Effector memory CD4-positive, alpha-beta T cell (primary cell): ENCODE results near the gene SMARCB1.
A peak's percentile ranks its signal among the peaks of the same experiment; 100 is the strongest.

ENCODE experiments used
- DNase-seq, 3 donors: peaks; one replicate each; pipeline ENCODE4 v3.0.0-alpha.2; 2020
- H3K27ac ChIP-seq: 2 replicates; pipeline ENCODE4 v1.7.0; 2013; ENCODE audit warnings: mild to moderate bottlenecking, low read length, moderate library complexity; ENCODE audit not compliant: insufficient read depth, poor library complexity, severe bottlenecking
- H3K27me3 ChIP-seq: replicated peaks from 2 replicates; pipeline ENCODE4 v1.7.0; 2013; ENCODE audit warnings: mild to moderate bottlenecking, low read length; ENCODE audit not compliant: insufficient read depth, control insufficient read depth, poor library complexity, severe bottlenecking
- H3K36me3 ChIP-seq: 2 replicates; pipeline ENCODE4 v1.7.0; 2013; ENCODE audit warnings: mild to moderate bottlenecking, low read length, moderate library complexity; ENCODE audit not compliant: control insufficient read depth, insufficient read depth
- H3K4me1 ChIP-seq: 2 replicates; pipeline ENCODE4 v1.7.0; 2013; ENCODE audit warnings: low read length, mild to moderate bottlenecking; ENCODE audit not compliant: control insufficient read depth, insufficient read depth, poor library complexity, severe bottlenecking
- H3K4me3 ChIP-seq: 2 replicates; pipeline ENCODE4 v1.7.0; 2013; ENCODE audit warnings: low read length, low read depth, mild to moderate bottlenecking; ENCODE audit not compliant: insufficient read depth, poor library complexity, severe bottlenecking
- H3K9me3 ChIP-seq: 2 replicates; pipeline ENCODE4 v1.7.0; 2013; ENCODE audit warnings: mild to moderate bottlenecking, low read length, moderate library complexity; ENCODE audit not compliant: control insufficient read depth

Gene SMARCB1

DNA sequence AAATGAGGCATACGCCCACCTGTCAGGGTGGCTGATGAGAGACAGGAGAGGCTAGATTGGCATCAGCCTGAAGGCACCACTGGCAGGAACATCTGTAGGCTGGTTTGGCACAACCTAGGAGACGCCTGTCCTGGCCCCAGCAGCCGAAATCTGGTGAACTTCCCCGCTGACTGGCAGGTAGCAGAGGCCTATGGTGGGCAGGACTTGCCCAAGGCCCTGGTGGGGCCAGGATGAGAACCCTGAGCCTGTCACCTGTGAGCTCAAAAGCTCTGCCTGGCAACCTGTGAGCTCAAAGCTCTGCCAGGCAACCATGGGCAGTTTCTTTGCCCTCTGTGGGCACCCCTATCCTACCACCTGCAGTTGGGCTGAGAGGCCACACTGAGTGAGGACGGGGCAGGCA is 49.5 kb downstream of the SMARCB1 start:
- Histone ChIP-seq H3K27me3 (no peaks in the 10 kb centered on the region), H3K4me3 (no peak overlapping the region), H3K27ac (no peak overlapping the region), H3K36me3 (peaks cover 27% of the 10 kb centered on the region), H3K9me3 (no peaks in the 10 kb centered on the region), H3K4me1 (peaks cover 8% of the 10 kb centered on the region)
- DNase-seq, result no peak

- H3K4me1 ChIP-seq, result peaks cover 8% of the 10 kb centered on the region
- no peak for DNase-seq
- H3K27me3 ChIP-seq, result no peaks in the 10 kb centered on the region
- peaks cover 24% of the 10 kb centered on the region for H3K36me3 ChIP-seq
- H3K9me3 ChIP-seq, result no peaks in the 10 kb centered on the region
- H3K27ac ChIP-seq, result no peak overlapping the region
- H3K4me3 ChIP-seq, result no peak overlapping the region
Observed at GRCh38 chr22:23836692-23837495, 50.1 kb downstream of the SMARCB1 start.

- H3K27me3 ChIP-seq, result no peaks in the 10 kb centered on the region
- DNase-seq, result no peak
- peaks cover 8% of the 10 kb centered on the region for H3K4me1 ChIP-seq
- no peak overlapping the region for H3K4me3 ChIP-seq
- H3K27ac ChIP-seq, result no peak overlapping the region
- H3K36me3 ChIP-seq, result peaks cover 19% of the 10 kb centered on the region
- H3K9me3 ChIP-seq, result no peaks in the 10 kb centered on the region
Observed at GRCh38 chr22:23837496-23837859, 50.7 kb downstream of the SMARCB1 start.

DNA sequence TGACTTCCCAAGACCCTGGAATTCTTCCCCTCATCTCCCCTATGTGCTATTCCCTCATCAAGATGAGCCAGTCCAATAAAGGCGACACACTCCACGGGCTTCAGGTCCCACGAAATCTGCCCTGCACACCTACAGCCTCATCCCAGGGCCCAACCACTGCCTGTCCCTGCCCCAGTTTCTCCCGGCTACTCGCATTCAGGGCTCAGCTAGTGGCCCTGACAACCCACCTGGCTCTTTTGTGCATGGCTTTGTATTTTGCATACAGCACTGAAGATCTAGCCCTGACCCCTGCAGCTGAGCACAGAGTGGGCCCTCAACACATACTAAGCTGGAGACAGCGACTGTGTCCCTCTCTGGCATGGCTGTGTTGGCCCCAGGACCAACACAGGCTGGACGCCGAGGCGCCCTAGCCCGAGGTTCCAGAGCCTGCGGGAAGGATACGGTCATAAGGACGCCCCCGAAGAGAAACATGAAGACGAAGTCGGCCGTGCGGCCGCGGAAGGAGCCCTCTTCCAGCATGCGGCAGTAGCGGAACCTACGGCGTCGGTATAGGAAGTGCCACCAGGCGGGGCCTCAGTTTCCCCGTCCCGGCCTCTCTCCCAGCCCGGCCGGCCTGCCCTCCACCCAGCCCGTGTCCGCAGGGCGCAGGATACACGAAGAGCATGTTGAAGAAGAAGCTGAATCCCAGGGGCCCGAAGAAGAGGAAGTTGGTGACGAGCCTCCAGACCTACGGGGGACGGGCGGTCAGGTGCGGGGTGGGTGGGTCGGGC is 51.3 kb downstream of the SMARCB1 start:
- Histone ChIP-seq H3K27me3 (no peaks in the 10 kb centered on the region), H3K4me1 (peaks cover 8% of the 10 kb centered on the region), H3K27ac (no peak overlapping the region), H3K4me3 (peak overlapping the region; percentile 56), H3K9me3 (no peaks in the 10 kb centered on the region), H3K36me3 (peaks cover 17% of the 10 kb centered on the region)
- DNase-seq, result no peak

- peak; percentile 93 for DNase-seq
- Histone ChIP-seq H3K4me3 (peak within 1 kb of the TSS; percentile 56), H3K36me3 (peaks cover 10% of the 10 kb centered on the region), H3K4me1 (peaks cover 8% of the 10 kb centered on the region), H3K9me3 (no peaks in the 10 kb centered on the region), H3K27ac (no peak within 1 kb of the TSS), H3K27me3 (no peaks in the 10 kb centered on the region)
Observed at GRCh38 chr22:23838681-23839468, 52.1 kb downstream of the SMARCB1 start, which contains the start of gene DERL3. TSS of gene DERL3 (minus strand) at chr22:23839006. CDS start at chr22:23838987, 19 bp downstream.

- H3K9me3 ChIP-seq, result no peaks in the 10 kb centered on the region
- H3K36me3 ChIP-seq, result peaks cover 2% of the 10 kb centered on the region
- H3K4me1 ChIP-seq, result peaks cover 8% of the 10 kb centered on the region
- no peak overlapping the region for H3K27ac ChIP-seq
- DNase-seq, result no peak
- no peaks in the 10 kb centered on the region for H3K27me3 ChIP-seq
- H3K4me3 ChIP-seq, result no peak overlapping the region
Observed at GRCh38 chr22:23840026-23840425, 53.3 kb downstream of the SMARCB1 start.

- no peak for DNase-seq
- no peak overlapping the region for H3K4me3 ChIP-seq
- no peaks in the 10 kb centered on the region for H3K36me3 ChIP-seq
- H3K4me1 ChIP-seq, result peaks cover 8% of the 10 kb centered on the region
- H3K27me3 ChIP-seq, result no peaks in the 10 kb centered on the region
- no peak overlapping the region for H3K27ac ChIP-seq
- no peaks in the 10 kb centered on the region for H3K9me3 ChIP-seq
Observed at GRCh38 chr22:23841292-23841691, 54.5 kb downstream of the SMARCB1 start.

DNA sequence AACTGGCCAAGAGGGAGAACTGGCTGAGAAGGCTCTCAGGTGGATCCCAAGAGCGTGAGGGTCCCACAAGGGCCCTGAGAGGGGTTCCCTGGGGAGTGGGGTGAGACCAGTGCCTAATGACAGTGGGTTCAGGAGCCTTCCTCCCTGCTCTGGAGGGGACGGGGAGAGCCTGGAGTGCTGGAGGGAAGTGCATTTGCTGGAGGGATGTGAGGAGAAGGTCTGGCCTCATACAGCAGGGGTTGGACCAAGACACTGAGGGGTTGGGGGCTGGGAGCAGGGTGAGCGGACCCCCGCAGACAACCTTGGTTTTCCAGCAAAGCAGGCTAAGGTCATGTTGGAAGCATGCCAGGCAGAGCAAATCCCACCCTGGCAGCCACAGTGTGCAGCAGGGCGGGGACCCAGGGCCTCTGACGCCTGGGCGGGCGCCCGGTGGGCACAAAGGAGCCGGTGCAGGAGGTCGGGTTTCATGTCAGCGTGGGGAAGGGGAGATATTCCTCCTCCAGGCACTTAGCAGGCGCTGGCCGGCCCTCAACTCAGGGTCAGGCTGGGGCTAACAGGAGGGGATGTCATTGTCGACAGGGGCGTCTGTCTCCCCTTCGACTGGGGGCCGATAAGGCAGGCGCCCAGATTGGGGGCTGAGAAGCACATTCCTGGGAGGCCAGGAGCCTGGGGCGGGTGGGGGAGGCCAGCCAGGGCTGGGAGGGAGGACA is 55.1 kb downstream of the SMARCB1 start:
- H3K4me1 ChIP-seq, result peaks cover 8% of the 10 kb centered on the region

GRCh38 chr22:23842599-23842998 is 55.8 kb downstream of the SMARCB1 start:
- H3K4me1 ChIP-seq, result peaks cover 8% of the 10 kb centered on the region
- H3K27me3 ChIP-seq, result no peaks in the 10 kb centered on the region
- H3K4me3 ChIP-seq, result no peak overlapping the region
- DNase-seq, result no peak
- H3K9me3 ChIP-seq, result no peaks in the 10 kb centered on the region
- no peak overlapping the region for H3K27ac ChIP-seq
- no peaks in the 10 kb centered on the region for H3K36me3 ChIP-seq

More for the DNA sequence above, 55.1 kb downstream of the SMARCB1 start:
- Histone ChIP-seq H3K9me3 (no peaks in the 10 kb centered on the region), H3K4me3 (no peak overlapping the region), H3K27me3 (no peaks in the 10 kb centered on the region), H3K27ac (no peak overlapping the region), H3K36me3 (no peaks in the 10 kb centered on the region)
- no peak for DNase-seq
